ENCODE results near the gene FGD3. TPM values are rescaled to one million over a fixed set of nuclear protein-coding genes. Genes with fewer than 3 reads are reported as not detected.

FGD3 gene
- polyA plus RNA-seq, 4 donors = 1.4 to 8.2 (median 4.2) TPM

Other genes starting within 250 kb of the FGD3 start
- gene BICD2, start 182.7 kb upstream of the FGD3 start, polyA plus RNA-seq (ENCODE audit: insufficient read length in 4 of 4) = 10 to 100 TPM; 28.8 to 32.6 (median 31.3) TPM
- 10 to 100 TPM in 2 of 4 donors, 1 to 10 TPM in 2; 8.3 to 11.3 (median 9.8) TPM for gene ZNF484, start 69.5 kb upstream of the FGD3 start, polyA plus RNA-seq (ENCODE audit: insufficient read length in 4 of 4)
- 1 to 10 TPM; 2.6 to 9.7 (median 7.4) TPM for gene SUSD3, start 111.2 kb downstream of the FGD3 start, polyA plus RNA-seq (ENCODE audit: insufficient read length in 4 of 4)
- 10 to 100 TPM; 15.7 to 24.2 (median 18.5) TPM for gene CARD19, start 148.7 kb downstream of the FGD3 start, polyA plus RNA-seq (ENCODE audit: insufficient read length in 4 of 4)
- 10 to 100 TPM; 37.3 to 49.9 (median 40.8) TPM for gene NINJ1, start 186.7 kb downstream of the FGD3 start, polyA plus RNA-seq (ENCODE audit: insufficient read length in 4 of 4)
- 10 to 100 TPM; 10.3 to 31.1 (median 21.3) TPM for gene WNK2, start 236.6 kb downstream of the FGD3 start, polyA plus RNA-seq (ENCODE audit: insufficient read length in 4 of 4)